KMS-11 (cell line): ENCODE measurements around the gene RELT.

Experiments used
- H2AFZ ChIP-seq: fragments of 200-600 bp; sonication (generic); 2 replicates; pipeline ENCODE4 v1.6.1; 2016; ENCODE audit warnings: antibody characterized with exemption, mixed run types, low read depth
- H3K27ac ChIP-seq: fragments of 200-600 bp; sonication (generic); 2 replicates; pipeline ENCODE4 v1.6.1; 2016; ENCODE audit warnings: mild to moderate bottlenecking, mixed run types
- H3K27me3 ChIP-seq: fragments of 200-600 bp; sonication (generic); 2 replicates; pipeline ENCODE4 v1.6.1; 2017; ENCODE audit warnings: mild to moderate bottlenecking, low read depth, mixed run types, moderate library complexity; ENCODE audit not compliant: insufficient read depth
- H3K36me3 ChIP-seq: fragments of 200-600 bp; sonication (generic); 2 replicates; pipeline ENCODE4 v1.6.1; 2017; ENCODE audit warnings: mild to moderate bottlenecking, mixed run types; ENCODE audit not compliant: insufficient read depth
- H3K4me1 ChIP-seq: fragments of 200-600 bp; sonication (generic); 2 replicates; pipeline ENCODE4 v1.6.1; 2016; ENCODE audit warnings: mild to moderate bottlenecking, low read depth, mixed run types; ENCODE audit not compliant: poor library complexity, severe bottlenecking
- H3K4me2 ChIP-seq: fragments of 200-600 bp; sonication (generic); 2 replicates; pipeline ENCODE4 v1.7.0; 2016; ENCODE audit warnings: mild to moderate bottlenecking, mixed run types
- H3K4me3 ChIP-seq: fragments of 200-600 bp; sonication (generic); IDR thresholded peaks from 2 replicates; pipeline ENCODE4 v1.6.1; 2017; ENCODE audit warnings: low read depth, low read length, mixed read lengths; ENCODE audit not compliant: insufficient read depth
- H3K79me2 ChIP-seq: fragments of 200-600 bp; sonication (generic); 2 replicates; pipeline ENCODE4 v1.6.1; 2016; ENCODE audit warnings: low read depth, mixed run types; ENCODE audit not compliant: insufficient read depth
- H3K9ac ChIP-seq: fragments of 200-600 bp; sonication (generic); 2 replicates; pipeline ENCODE4 v1.6.1; 2016; ENCODE audit warnings: mild to moderate bottlenecking, mixed run types
- H4K20me1 ChIP-seq: fragments of 200-600 bp; sonication (generic); 2 replicates; pipeline ENCODE4 v1.6.1; 2016; ENCODE audit warnings: mild to moderate bottlenecking, mixed run types; ENCODE audit not compliant: insufficient read depth
- CTCF ChIP-seq: fragments of 200-600 bp; sonication (generic); conservative IDR thresholded peaks from 2 replicates; pipeline ENCODE4 v1.6.1; 2017; ENCODE audit warnings: low read depth, mild to moderate bottlenecking, antibody characterized with exemption, low read length, moderate library complexity, mixed read lengths

RELT gene

DNA sequence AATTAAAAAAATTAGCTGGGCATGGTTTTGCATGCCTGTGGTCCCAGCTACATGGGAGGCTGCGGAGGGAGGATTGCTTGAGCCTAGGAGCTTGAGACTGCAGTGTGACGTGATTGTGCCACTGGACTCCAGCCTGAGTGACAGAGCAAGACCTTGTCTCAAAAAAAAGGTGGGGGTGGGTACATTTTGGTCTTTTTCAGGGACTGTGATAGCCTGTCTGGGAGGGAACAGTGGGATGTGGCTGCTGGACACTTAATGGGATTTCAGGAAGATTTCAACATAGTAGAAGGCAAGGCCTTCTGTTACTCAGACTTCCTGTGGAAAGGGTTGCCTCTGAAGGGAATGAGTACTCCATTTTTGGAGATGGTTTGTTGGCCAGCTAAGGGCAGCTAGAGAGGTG, 40.6 kb downstream of the RELT start:
- no peak overlapping the region for H3K4me2 ChIP-seq
- no peak overlapping the region for H3K9ac ChIP-seq
- H2AFZ ChIP-seq, result no peak overlapping the region
- no peak overlapping the region for H3K27ac ChIP-seq
- no peak for TF ChIP-seq CTCF
- H3K27me3 ChIP-seq, result no peaks in the 10 kb centered on the region
- no peaks in the 10 kb centered on the region for H3K36me3 ChIP-seq
- no peak overlapping the region for H3K4me3 ChIP-seq
- H3K4me1 ChIP-seq, result no peaks in the 10 kb centered on the region
- no peaks in the 10 kb centered on the region for H3K79me2 ChIP-seq
- no peaks in the 10 kb centered on the region for H4K20me1 ChIP-seq

- Histone ChIP-seq H4K20me1 (no peaks in the 10 kb centered on the region), H3K27ac (no peak overlapping the region), H3K4me3 (no peak overlapping the region), H3K9ac (no peak overlapping the region), H3K4me2 (no peak overlapping the region), H3K79me2 (no peaks in the 10 kb centered on the region), H2AFZ (no peak overlapping the region), H3K36me3 (no peaks in the 10 kb centered on the region), H3K4me1 (no peaks in the 10 kb centered on the region), H3K27me3 (no peaks in the 10 kb centered on the region)
- TF ChIP-seq CTCF, result no peak
Observed at GRCh38 chr11:73420136-73420535, 43.9 kb downstream of the RELT start.

- no peak overlapping the region for H2AFZ ChIP-seq
- no peaks in the 10 kb centered on the region for H4K20me1 ChIP-seq
- H3K9ac ChIP-seq, result no peak overlapping the region
- H3K27me3 ChIP-seq, result no peaks in the 10 kb centered on the region
- no peak overlapping the region for H3K4me3 ChIP-seq
- H3K4me1 ChIP-seq, result no peaks in the 10 kb centered on the region
- TF ChIP-seq CTCF, result no peak
- H3K79me2 ChIP-seq, result no peaks in the 10 kb centered on the region
- no peak overlapping the region for H3K4me2 ChIP-seq
- no peaks in the 10 kb centered on the region for H3K36me3 ChIP-seq
- no peak overlapping the region for H3K27ac ChIP-seq
Observed at GRCh38 chr11:73422886-73423285, 46.7 kb downstream of the RELT start.

DNA sequence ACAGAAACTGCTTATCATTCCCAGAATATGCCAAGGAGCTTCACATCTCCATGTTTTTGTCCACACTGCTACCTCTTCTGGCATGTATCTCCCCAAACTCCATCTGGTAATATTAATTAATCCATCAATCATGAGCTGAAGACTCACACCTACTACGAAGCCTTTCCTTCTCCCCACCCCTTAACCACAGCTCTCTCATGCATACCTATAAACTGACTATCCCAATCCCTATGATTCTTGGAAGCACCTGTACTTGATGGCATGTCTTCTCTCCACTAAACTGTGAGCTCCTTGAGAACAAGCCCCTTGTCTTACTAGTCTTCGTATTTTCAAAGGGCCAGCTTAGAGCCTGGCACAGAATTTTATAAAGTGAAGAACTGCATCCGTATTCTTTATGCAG, 47.3 kb downstream of the RELT start:
- Histone ChIP-seq H3K27me3 (no peaks in the 10 kb centered on the region), H3K79me2 (no peaks in the 10 kb centered on the region), H2AFZ (no peak overlapping the region), H3K36me3 (no peaks in the 10 kb centered on the region), H3K27ac (no peak overlapping the region), H3K4me1 (no peaks in the 10 kb centered on the region), H4K20me1 (no peaks in the 10 kb centered on the region), H3K4me3 (no peak overlapping the region), H3K9ac (no peak overlapping the region), H3K4me2 (no peak overlapping the region)
- no peak for TF ChIP-seq CTCF

- Histone ChIP-seq H3K4me2 (no peak overlapping the region), H2AFZ (no peak overlapping the region), H3K9ac (no peak overlapping the region), H3K4me3 (no peak overlapping the region), H3K27ac (no peak overlapping the region), H3K36me3 (no peaks in the 10 kb centered on the region), H3K79me2 (no peaks in the 10 kb centered on the region), H3K27me3 (no peaks in the 10 kb centered on the region), H4K20me1 (no peaks in the 10 kb centered on the region), H3K4me1 (no peaks in the 10 kb centered on the region)
- no peak for TF ChIP-seq CTCF
Observed at GRCh38 chr11:73425108-73425507, 48.9 kb downstream of the RELT start.
